Aorta (tissue), 5 donors: Measurements from ENCODE around the gene JADE1. TPM values are rescaled to one million over a fixed set of nuclear protein-coding genes. Genes with fewer than 3 reads are reported as not detected.
A peak's percentile ranks its signal among the peaks of the same experiment; 100 is the strongest.

Experiments used
- ATAC-seq: fragments of 200-7000 bp; cut with Tn5 transposase; one replicate; pipeline ENCODE4 v1.9.1; 2022; ENCODE audit warnings: moderate library complexity; ENCODE audit not compliant: low FRiP score
- DNase-seq, 2 donors: peaks; one replicate each; pipeline ENCODE4 v3.0.0-alpha.2; 2020
- H3K27ac ChIP-seq, 2 donors: one replicate each; pipeline ENCODE4 v1.5.1; 2013; ENCODE audit warnings: low read length in 2 of 2, mild to moderate bottlenecking in 2 of 2, moderate library complexity in 2 of 2, control low read depth in 1 of 2, inconsistent platforms in 1 of 2, low read depth in 1 of 2
- H3K27me3 ChIP-seq, 2 donors: one replicate each; pipeline ENCODE4 v1.6.1; 2013; ENCODE audit warnings: control low read depth in 1 of 2, low read length in 1 of 2, mild to moderate bottlenecking in 1 of 2, moderate library complexity in 1 of 2; ENCODE audit not compliant: insufficient read depth in 2 of 2, control insufficient read depth in 1 of 2
- H3K36me3 ChIP-seq, 2 donors: one replicate each; pipeline ENCODE4 v1.6.1; 2013; ENCODE audit warnings: control low read depth in 1 of 2, low read length in 1 of 2, mild to moderate bottlenecking in 1 of 2; ENCODE audit not compliant: insufficient read depth in 2 of 2, control insufficient read depth in 1 of 2
- H3K4me1 ChIP-seq, 2 donors: one replicate each; pipeline ENCODE4 v1.6.1; 2013; ENCODE audit warnings: low read length in 2 of 2, control low read depth in 1 of 2, mild to moderate bottlenecking in 1 of 2, moderate library complexity in 1 of 2; ENCODE audit not compliant: insufficient read depth in 2 of 2, control insufficient read depth in 1 of 2
- H3K4me3 ChIP-seq, 2 donors: one replicate each; pipeline ENCODE4 v1.5.1; 2013; ENCODE audit warnings: low read length in 2 of 2, control low read depth in 1 of 2, mild to moderate bottlenecking in 1 of 2
- H3K9me3 ChIP-seq: one replicate; pipeline ENCODE4 v1.6.1; 2013; ENCODE audit warnings: mild to moderate bottlenecking, low read length; ENCODE audit not compliant: control insufficient read depth
- WGBS, 2 donors: extraction: QIAGEN DNeasy Blood & Tissue Kit; methylation state at CpG; one replicate each; pipeline ENCODE4 v1.1.7; 2013; 5-methylcytosine and 5-hydroxymethylcytosine counted together
- intact Hi-C, 2 donors: fragments of 100-400 bp; cut with DNase I; formaldehyde crosslinking; loops; one replicate each; pipeline versions ENCODE4 v1.14.2 to v1.15.0; 2022
- polyA plus RNA-seq, 2 donors: library from polyadenylated mRNA; stranded (reverse); fragments of 200-250 nt; gene quantifications; one replicate each; pipeline ENCODE4 v1.2.3, GENCODE V29; 2013
- total RNA-seq, 2 donors: library from RNA; stranded (reverse); fragmentation: NEBNext Ultra II Directional; extraction: Animal tissue kit (Norgen Biotek cat#: 25700); gene quantifications; one replicate each; pipeline ENCODE4 v1.2.1, GENCODE V29; 2021
- donor health status: healthy with polysubstance abuse.
- donor health status: Bipolar disorder and iron deficiency.
- donor health status: DM: no; HTN: no; CAD: no.
- donor health status: DM: no; HTN: no; CAD: no.
- donor health status: DM: yes; HTN: yes; CAD: no.

The JADE1 gene
- total and polyA plus RNA-seq, 4 donors, result 10.6 to 32.8 (median 29.6) TPM

- no peaks in the 10 kb centered on the region for H3K27me3 ChIP-seq
- H3K4me3 ChIP-seq, result no peak overlapping the region
- 76 to 81% methylated on average over 9 of the region's 9 CpGs for WGBS, 2 donors
- H3K9me3 ChIP-seq, result no peaks in the 10 kb centered on the region
- no peaks in the 10 kb centered on the region for H3K4me1 ChIP-seq
- no peak for DNase-seq
- intact Hi-C loops, result loop anchor here in 1 of 2 donors (10.0 kb wide), 1 partner anchor 228 kb away; no protein-coding TSS in a partner anchor
- no peak for ATAC-seq
- no peaks in the 10 kb centered on the region for H3K36me3 ChIP-seq
- no peak overlapping the region for H3K27ac ChIP-seq
These were observed 6.5 kb upstream of the JADE1 start for GRCh38 chr4:128802680-128803628.

- Histone ChIP-seq H3K27me3 (no peaks in the 10 kb centered on the region), H3K27ac (no peak overlapping the region), H3K4me3 (no peak overlapping the region), H3K4me1 (no peaks in the 10 kb centered on the region), H3K36me3 (no peaks in the 10 kb centered on the region), H3K9me3 (no peaks in the 10 kb centered on the region)
- intact Hi-C loops, result loop anchor here in 1 of 2 donors (10.0 kb wide), 1 partner anchor 229 kb away; no protein-coding TSS in a partner anchor
- no peak for DNase-seq
- WGBS, 2 donors, result 80 to 90% methylated on average over 2 of the region's 2 CpGs
- ATAC-seq, result no peak
These were observed 5.7 kb upstream of the JADE1 start for GRCh38 chr4:128803783-128804182.

- no peaks in the 10 kb centered on the region for H3K27me3 ChIP-seq
- H3K4me3 ChIP-seq, result peak overlapping the region; percentile 64 to 72
- intact Hi-C loops, result loop anchor here (2.0 to 10.0 kb wide), 5 partner anchors 50 to 526 kb away; partner anchors contain the start of gene PGRMC2 (in 1 of the 2)
- WGBS, 2 donors, result 0 to 1% methylated on average over 16 of the region's 16 CpGs
- DNase-seq, result no peak
- peak overlapping the region; percentile 84 to 90 for H3K27ac ChIP-seq
- no peaks in the 10 kb centered on the region for H3K36me3 ChIP-seq
- H3K9me3 ChIP-seq, result no peaks in the 10 kb centered on the region
- no peak for ATAC-seq
- no peaks in the 10 kb centered on the region for H3K4me1 ChIP-seq
These were observed 901 bp downstream of the JADE1 start for GRCh38 chr4:128810331-128810870.

- H3K4me1 ChIP-seq, result no peaks in the 10 kb centered on the region
- peak overlapping the region; percentile 64 to 72 for H3K4me3 ChIP-seq
- peak overlapping the region; percentile 56 to 92 for H3K27ac ChIP-seq
- 0% methylated on average over 38 to 50 of the region's 50 CpGs for WGBS, 2 donors
- DNase-seq, result peak; percentile 82 to 90
- peak; percentile 78 for ATAC-seq
- no peaks in the 10 kb centered on the region for H3K9me3 ChIP-seq
- no peaks in the 10 kb centered on the region for H3K36me3 ChIP-seq
- intact Hi-C loops, result loop anchor here (2.0 to 10.0 kb wide), 5 partner anchors 50 to 526 kb away; partner anchors contain the start of gene PGRMC2 (in 1 of the 2)
- H3K27me3 ChIP-seq, result no peaks in the 10 kb centered on the region
These were observed 1.5 kb downstream of the JADE1 start for GRCh38 chr4:128810871-128811570.

GRCh38 chr4:128811571-128812441 is 2.3 kb downstream of the JADE1 start:
- intact Hi-C loops, result loop anchor here (1.0 to 10.0 kb wide), 6 partner anchors 49 to 527 kb away; partner anchors contain the start of gene PGRMC2 (in 1 of the 2)
- ATAC-seq, result peak; percentile 85

GRCh38 chr4:128812442-128813235 is 3.1 kb downstream of the JADE1 start:
- Histone ChIP-seq H3K27me3 (no peaks in the 10 kb centered on the region), H3K36me3 (no peaks in the 10 kb centered on the region), H3K27ac (peak overlapping the region; percentile 41 to 92), H3K4me1 (no peaks in the 10 kb centered on the region), H3K4me3 (peak overlapping the region; percentile 64 to 72), H3K9me3 (no peaks in the 10 kb centered on the region)
- intact Hi-C loops, result loop anchor here (1.0 to 10.0 kb wide), 5 partner anchors 50 to 528 kb away; partner anchors contain the start of gene PGRMC2 (in 1 of the 2)
- WGBS, 2 donors, result 0 to 1% methylated on average over 33 of the region's 33 CpGs
- ATAC-seq, result no peak
- peak in 1 of 2 donors; percentile 63 for DNase-seq

More at GRCh38 chr4:128811571-128812441, 2.3 kb downstream of the JADE1 start:
- WGBS, 2 donors, result 0 to 1% methylated on average over 60 to 123 of the region's 123 CpGs
- no peaks in the 10 kb centered on the region for H3K27me3 ChIP-seq
- H3K9me3 ChIP-seq, result no peaks in the 10 kb centered on the region
- peak overlapping the region; percentile 81 to 92 for H3K27ac ChIP-seq
- H3K4me3 ChIP-seq, result peak overlapping the region; percentile 64 to 72
- peak; percentile 93 to 97 for DNase-seq
- no peaks in the 10 kb centered on the region for H3K4me1 ChIP-seq
- H3K36me3 ChIP-seq, result no peaks in the 10 kb centered on the region

- Histone ChIP-seq H3K4me3 (no peak overlapping the region), H3K9me3 (no peaks in the 10 kb centered on the region), H3K27me3 (no peaks in the 10 kb centered on the region), H3K27ac (no peak overlapping the region), H3K36me3 (no peaks in the 10 kb centered on the region), H3K4me1 (no peaks in the 10 kb centered on the region)
- DNase-seq (no peak), ATAC-seq (no peak)
- 95 to 98% methylated on average over 5 of the region's 5 CpGs for WGBS, 2 donors
- intact Hi-C loops, result loop anchor here (5.0 to 10.0 kb wide), 4 partner anchors 48 to 529 kb away; partner anchors contain the start of gene PGRMC2 (in 1 of the 2)
These were observed 4.5 kb downstream of the JADE1 start for GRCh38 chr4:128813965-128814364.
